ENCODE data around the gene ZBTB44.

The ZBTB44 gene

DNA sequence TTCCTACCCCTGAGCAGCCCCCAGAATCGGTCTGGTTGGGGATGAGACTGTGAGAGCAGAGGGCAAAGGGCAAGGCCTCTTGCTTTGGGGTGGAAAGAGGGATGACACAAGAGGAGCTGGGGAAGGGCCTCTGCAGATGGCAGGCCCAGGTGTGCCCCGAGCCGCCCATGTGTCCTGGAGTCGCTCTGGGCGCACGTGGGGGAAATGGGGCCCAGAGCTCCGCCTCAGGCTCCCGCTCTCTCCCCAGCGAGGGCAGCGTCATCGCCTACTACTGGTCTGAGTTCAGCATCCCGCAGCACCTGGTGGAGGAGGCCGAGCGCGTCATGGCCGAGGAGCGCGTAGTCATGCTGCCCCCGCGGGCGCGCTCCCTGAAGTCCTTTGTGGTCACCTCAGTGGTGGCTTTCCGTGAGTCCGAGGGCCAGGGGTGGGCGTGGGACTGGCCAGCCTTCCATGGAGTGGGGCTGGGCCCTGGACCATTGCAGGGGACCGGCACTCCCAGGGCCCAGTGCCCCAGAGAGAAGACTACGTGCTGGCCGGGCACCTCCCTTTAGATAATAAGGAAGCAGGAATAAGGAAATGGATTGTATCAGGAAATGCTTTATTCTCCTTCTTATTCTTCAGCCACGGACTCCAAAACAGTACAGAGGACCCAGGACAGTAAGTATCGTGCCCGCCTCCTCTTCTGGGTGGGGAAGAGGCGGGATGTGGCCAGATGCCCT is 125.1 kb downstream of the ZBTB44 start:
- TF ChIP-seq CTCF (IDR thresholded peaks at IDR 0.05): no peak
- Histone ChIP-seq H3K36me3 (peaks cover 0 to 16% (median 0%) of the 10 kb centered on the region in 3 donors), H3K4me3 (no peak overlapping the region), H3K9me3 (no peaks in the 10 kb centered on the region), H3K27me3 (peaks cover 0 to 10% of the 10 kb centered on the region in 2 donors), H3K4me1 (no peaks in the 10 kb centered on the region), H3K27ac (no peak overlapping the region)
- intact Hi-C loops (cut with DNase I; ENCODE audit: low total_unique reads): no loop called here
- no peak for DNase-seq

- H3K4me1 ChIP-seq: no peaks in the 10 kb centered on the region
- no peaks in the 10 kb centered on the region for H3K9me3 ChIP-seq
- H3K27ac ChIP-seq: no peak overlapping the region
- no peak for DNase-seq
- H3K36me3 ChIP-seq: peaks cover 0 to 7% (median 0%) of the 10 kb centered on the region in 3 donors
- H3K4me3 ChIP-seq: no peak overlapping the region
- intact Hi-C loops (cut with DNase I; ENCODE audit: low total_unique reads): no loop called here
- TF ChIP-seq CTCF (IDR thresholded peaks at IDR 0.05): no peak
- peaks cover 0 to 10% of the 10 kb centered on the region in 2 donors for H3K27me3 ChIP-seq
These were observed 126.0 kb downstream of the ZBTB44 start for GRCh38 chr11:130188585-130189347.

DNA sequence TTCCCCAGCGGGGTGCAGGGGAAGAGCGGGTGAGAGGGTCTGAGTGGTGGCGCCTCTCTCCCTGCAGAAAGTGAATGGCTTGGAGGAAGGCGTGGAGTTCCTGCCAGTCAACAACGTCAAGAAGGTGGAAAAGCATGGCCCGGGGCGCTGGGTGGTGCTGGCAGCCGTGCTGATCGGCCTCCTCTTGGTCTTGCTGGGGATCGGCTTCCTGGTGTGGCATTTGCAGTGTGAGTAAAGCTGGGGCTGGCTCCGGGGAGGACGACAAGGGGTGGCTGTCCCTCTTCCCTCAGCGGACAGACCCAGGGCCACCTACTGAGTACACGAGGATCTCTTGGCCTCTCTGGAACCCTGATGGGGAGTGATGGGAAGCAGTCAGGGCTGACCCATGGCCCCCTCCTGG is 126.7 kb downstream of the ZBTB44 start:
- H3K27me3 ChIP-seq: peaks cover 0 to 10% of the 10 kb centered on the region in 2 donors
- TF ChIP-seq CTCF (IDR thresholded peaks at IDR 0.05): no peak
- H3K4me1 ChIP-seq: no peaks in the 10 kb centered on the region
- no peaks in the 10 kb centered on the region for H3K9me3 ChIP-seq
- H3K4me3 ChIP-seq: no peak overlapping the region
- DNase-seq: no peak
- intact Hi-C loops (cut with DNase I; ENCODE audit: low total_unique reads): no loop called here
- H3K36me3 ChIP-seq: peaks cover 0 to 7% (median 0%) of the 10 kb centered on the region in 3 donors
- no peak overlapping the region for H3K27ac ChIP-seq

DNA sequence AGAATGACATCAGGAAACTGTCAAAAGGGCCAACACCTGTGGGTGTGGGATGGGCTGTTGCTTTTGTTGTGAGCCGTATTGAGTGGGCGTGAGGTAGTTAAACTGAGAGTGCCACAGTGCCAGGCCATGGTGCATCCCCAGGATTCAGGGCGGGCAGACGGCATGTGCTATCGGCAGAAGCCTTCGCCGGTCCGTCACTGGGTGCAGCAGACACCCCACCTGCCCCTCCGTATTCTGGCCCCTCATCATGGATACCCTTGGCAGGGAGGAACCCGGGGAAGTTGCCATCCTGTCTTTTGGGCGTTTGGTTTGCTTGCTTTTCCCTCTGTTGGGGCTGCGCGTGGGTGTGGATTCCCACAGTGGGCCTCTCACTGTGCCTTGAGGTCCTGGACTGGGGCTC is 127.6 kb downstream of the ZBTB44 start:
- DNase-seq: no peak
- peaks cover 0 to 10% of the 10 kb centered on the region in 2 donors for H3K27me3 ChIP-seq
- no peaks in the 10 kb centered on the region for H3K9me3 ChIP-seq
- no peaks in the 10 kb centered on the region for H3K4me1 ChIP-seq
- intact Hi-C loops (cut with DNase I; ENCODE audit: low total_unique reads): no loop called here
- no peak overlapping the region for H3K4me3 ChIP-seq
- TF ChIP-seq CTCF (IDR thresholded peaks at IDR 0.05): no peak
- H3K27ac ChIP-seq: no peak overlapping the region
- H3K36me3 ChIP-seq: peaks cover 0 to 7% (median 0%) of the 10 kb centered on the region in 3 donors

DNA sequence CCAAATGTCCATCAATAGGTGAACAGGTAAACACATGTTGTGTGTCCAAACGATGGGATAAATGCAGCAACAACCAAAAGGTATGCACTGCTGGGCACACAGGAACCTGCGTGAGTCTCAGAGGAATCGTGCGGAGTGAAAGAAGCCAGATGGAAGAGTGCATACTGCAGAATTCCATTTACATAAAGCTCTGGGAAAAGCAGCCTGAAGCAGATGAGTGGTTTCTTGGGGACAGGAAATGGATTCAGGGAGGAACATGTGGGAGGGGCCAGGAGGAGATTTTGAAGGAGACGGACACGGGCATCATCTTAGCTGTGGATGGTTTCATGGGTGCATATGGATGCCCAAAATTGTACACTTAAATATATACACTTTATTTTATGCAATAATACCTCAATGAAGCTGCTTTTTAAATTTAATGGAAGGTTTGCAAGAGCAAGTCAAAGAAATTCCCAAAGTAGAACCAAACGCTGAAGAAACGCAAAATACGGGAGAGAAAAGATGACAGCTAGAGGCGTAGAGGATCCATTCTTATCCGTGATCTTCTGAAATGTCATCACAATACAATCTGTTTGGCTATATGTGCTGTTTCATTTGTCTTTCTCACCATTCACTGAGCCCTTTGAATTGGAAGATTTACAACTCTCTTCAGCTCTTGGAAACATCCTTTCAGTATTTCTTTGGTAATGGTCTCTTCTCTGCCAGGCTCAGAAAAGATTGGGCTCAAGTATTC is 130.7 kb downstream of the ZBTB44 start:
- peaks cover 0 to 8% (median 0%) of the 10 kb centered on the region in 4 donors for H3K4me1 ChIP-seq
- no peaks in the 10 kb centered on the region for H3K9me3 ChIP-seq
- H3K4me3 ChIP-seq: no peak overlapping the region
- DNase-seq: no peak
- TF ChIP-seq CTCF (IDR thresholded peaks at IDR 0.05): no peak
- intact Hi-C loops (cut with DNase I; ENCODE audit: low total_unique reads): no loop called here
- peaks cover 0 to 34% of the 10 kb centered on the region in 2 donors for H3K27me3 ChIP-seq
- no peak overlapping the region for H3K27ac ChIP-seq
- H3K36me3 ChIP-seq: no peaks in the 10 kb centered on the region
